Measurements from ENCODE around the gene UBTF. TPM values are rescaled to one million over a fixed set of nuclear protein-coding genes. Genes with fewer than 3 reads are reported as not detected.

UBTF gene
- total and polyA plus RNA-seq, 2 donors (not counting 3 experiments of a cell fraction or from before 2014, with no cell fraction given), result 14.7 to 84.7 TPM

DNA sequence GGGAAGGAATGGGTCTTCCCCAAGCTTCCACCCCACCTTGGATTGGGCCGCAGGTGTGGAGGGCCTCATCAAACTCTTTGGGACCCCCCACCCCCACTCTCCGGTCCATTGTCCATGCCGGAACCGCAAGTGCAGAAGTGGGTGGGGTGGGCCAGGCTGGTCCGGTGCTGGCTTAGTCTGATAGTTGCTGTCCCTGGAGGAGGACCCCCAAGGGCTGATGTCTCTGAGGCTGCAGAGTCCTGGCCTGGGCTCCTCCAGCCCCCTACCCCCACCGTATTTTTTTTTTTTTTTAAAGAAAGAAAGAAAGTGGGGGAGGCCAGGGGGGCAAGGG, 12.7 kb downstream of the UBTF start:
- H3K4me3 ChIP-seq (replicated peaks in 1 of 3; ENCODE audit: insufficient read depth in 1 of 3, low read depth in 1 of 3, low read length in 3 of 3), result no peak overlapping the region
- no peak overlapping the region for H2AFZ ChIP-seq (ENCODE audit: low read depth, low read length)
- no peak for DNase-seq (ENCODE audit: low read depth, low spot score)
- H3K4me1 ChIP-seq (ENCODE audit: control insufficient read depth, extremely low read depth, insufficient read depth, low read length), result peaks cover 13% of the 10 kb centered on the region
- H3K79me2 ChIP-seq (ENCODE audit: control insufficient read depth, insufficient read depth, low read length), result no peaks in the 10 kb centered on the region
- no peak overlapping the region for H3K27ac ChIP-seq (ENCODE audit: insufficient read depth, low read depth, low read length)
- no peak for TF ChIP-seq FOS (IDR thresholded peaks at IDR 0.05; ENCODE audit: borderline replicate concordance, insufficient read depth, low read length)
- no peak for TF ChIP-seq EZH2 (IDR thresholded peaks at IDR 0.05; ENCODE audit: borderline replicate concordance, low read depth, low read length, severe bottlenecking)
- no peak for TF ChIP-seq JUN (IDR thresholded peaks at IDR 0.05; ENCODE audit: borderline replicate concordance, insufficient read depth, insufficient read length, low read depth)
- no peak for TF ChIP-seq MYC (IDR thresholded peaks at IDR 0.05; ENCODE audit: low read depth, low read length)
- no peak for TF ChIP-seq POLR2AphosphoS5 (IDR thresholded peaks at IDR 0.05; ENCODE audit: insufficient read depth, low read depth, low read length)
- TF ChIP-seq, protein P1, sequence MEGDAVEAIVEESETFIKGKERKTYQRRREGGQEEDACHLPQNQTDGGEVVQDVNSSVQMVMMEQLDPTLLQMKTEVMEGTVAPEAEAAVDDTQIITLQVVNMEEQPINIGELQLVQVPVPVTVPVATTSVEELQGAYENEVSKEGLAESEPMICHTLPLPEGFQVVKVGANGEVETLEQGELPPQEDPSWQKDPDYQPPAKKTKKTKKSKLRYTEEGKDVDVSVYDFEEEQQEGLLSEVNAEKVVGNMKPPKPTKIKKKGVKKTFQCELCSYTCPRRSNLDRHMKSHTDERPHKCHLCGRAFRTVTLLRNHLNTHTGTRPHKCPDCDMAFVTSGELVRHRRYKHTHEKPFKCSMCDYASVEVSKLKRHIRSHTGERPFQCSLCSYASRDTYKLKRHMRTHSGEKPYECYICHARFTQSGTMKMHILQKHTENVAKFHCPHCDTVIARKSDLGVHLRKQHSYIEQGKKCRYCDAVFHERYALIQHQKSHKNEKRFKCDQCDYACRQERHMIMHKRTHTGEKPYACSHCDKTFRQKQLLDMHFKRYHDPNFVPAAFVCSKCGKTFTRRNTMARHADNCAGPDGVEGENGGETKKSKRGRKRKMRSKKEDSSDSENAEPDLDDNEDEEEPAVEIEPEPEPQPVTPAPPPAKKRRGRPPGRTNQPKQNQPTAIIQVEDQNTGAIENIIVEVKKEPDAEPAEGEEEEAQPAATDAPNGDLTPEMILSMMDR (IDR thresholded peaks at IDR 0.05; ENCODE audit: extremely low read depth in 1 of 2, insufficient read depth in 1 of 2, low read depth in 1 of 2, low read length in 2 of 2), result no peak
- no peak for TF ChIP-seq POLR2A (IDR thresholded peaks at IDR 0.05; ENCODE audit: low read depth, low read length)
- TF ChIP-seq, protein P2, sequence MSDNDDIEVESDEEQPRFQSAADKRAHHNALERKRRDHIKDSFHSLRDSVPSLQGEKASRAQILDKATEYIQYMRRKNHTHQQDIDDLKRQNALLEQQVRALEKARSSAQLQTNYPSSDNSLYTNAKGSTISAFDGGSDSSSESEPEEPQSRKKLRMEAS (IDR thresholded peaks at IDR 0.05; ENCODE audit: insufficient read depth, insufficient read length), result no peak
- TF ChIP-seq GATA2 (IDR thresholded peaks at IDR 0.05; ENCODE audit: insufficient read depth, insufficient read length, low read depth, low read length), result no peak
- no peak overlapping the region for H3K9ac ChIP-seq (replicated peaks; ENCODE audit: extremely low read depth, insufficient read depth, low read length)
- BruUV-seq (replicated peaks), result TSS peak; percentile 29
- H3K27me3 ChIP-seq (ENCODE audit: control insufficient read depth in 2 of 2, insufficient read depth in 2 of 2, low read length in 2 of 2), result no peaks in the 10 kb centered on the region
- intact Hi-C loops (cut with micrococcal nuclease), result no loop called here
- no peaks in the 10 kb centered on the region for H3K9me1 ChIP-seq (replicated peaks; ENCODE audit: control insufficient read depth, extremely low read depth, insufficient read depth, low read length)
- H3K4me2 ChIP-seq (ENCODE audit: insufficient read depth, low read length), result no peak overlapping the region
- no peaks in the 10 kb centered on the region for H4K20me1 ChIP-seq (replicated peaks; ENCODE audit: control insufficient read depth, extremely low read depth, insufficient read depth, low read length)
- POLR2A ChIA-PET, result no interaction called here
- dilution Hi-C loops (cut with MboI; ENCODE audit: extremely low pct_ligation_motif_present, low sequenced_read_pairs), result no loop called here
- FAIRE-seq, result no peak
- peaks cover 8 to 31% of the 10 kb centered on the region in 2 experiments for H3K36me3 ChIP-seq (ENCODE audit: control insufficient read depth in 2 of 2, extremely low read depth in 1 of 2, insufficient read depth in 2 of 2, low read length in 2 of 2)
- H3K9me3 ChIP-seq (replicated peaks; ENCODE audit: control insufficient read depth, insufficient read depth, low read length), result no peaks in the 10 kb centered on the region
- CTCF ChIA-PET, result interaction anchor here (0.8 to 1.4 kb wide), 3 partner anchors 120 to 139 kb away, joined by 3 read pairs; partner anchors contain the start of gene GRN
